ENCODE data around the gene PTCD1.

Gene PTCD1

GRCh38 chr7:99451936-99452335 is 13.3 kb upstream of the PTCD1 start:
- TF ChIP-seq, protein P1, sequence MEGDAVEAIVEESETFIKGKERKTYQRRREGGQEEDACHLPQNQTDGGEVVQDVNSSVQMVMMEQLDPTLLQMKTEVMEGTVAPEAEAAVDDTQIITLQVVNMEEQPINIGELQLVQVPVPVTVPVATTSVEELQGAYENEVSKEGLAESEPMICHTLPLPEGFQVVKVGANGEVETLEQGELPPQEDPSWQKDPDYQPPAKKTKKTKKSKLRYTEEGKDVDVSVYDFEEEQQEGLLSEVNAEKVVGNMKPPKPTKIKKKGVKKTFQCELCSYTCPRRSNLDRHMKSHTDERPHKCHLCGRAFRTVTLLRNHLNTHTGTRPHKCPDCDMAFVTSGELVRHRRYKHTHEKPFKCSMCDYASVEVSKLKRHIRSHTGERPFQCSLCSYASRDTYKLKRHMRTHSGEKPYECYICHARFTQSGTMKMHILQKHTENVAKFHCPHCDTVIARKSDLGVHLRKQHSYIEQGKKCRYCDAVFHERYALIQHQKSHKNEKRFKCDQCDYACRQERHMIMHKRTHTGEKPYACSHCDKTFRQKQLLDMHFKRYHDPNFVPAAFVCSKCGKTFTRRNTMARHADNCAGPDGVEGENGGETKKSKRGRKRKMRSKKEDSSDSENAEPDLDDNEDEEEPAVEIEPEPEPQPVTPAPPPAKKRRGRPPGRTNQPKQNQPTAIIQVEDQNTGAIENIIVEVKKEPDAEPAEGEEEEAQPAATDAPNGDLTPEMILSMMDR (IDR thresholded peaks at IDR 0.05; ENCODE audit: control insufficient read depth, extremely low read depth, insufficient read depth) = no peak
- DNase-seq (ENCODE audit: low read depth) = no peak
- H3K4me3 ChIP-seq (ENCODE audit: low read depth, low read length) = no peak overlapping the region

DNA sequence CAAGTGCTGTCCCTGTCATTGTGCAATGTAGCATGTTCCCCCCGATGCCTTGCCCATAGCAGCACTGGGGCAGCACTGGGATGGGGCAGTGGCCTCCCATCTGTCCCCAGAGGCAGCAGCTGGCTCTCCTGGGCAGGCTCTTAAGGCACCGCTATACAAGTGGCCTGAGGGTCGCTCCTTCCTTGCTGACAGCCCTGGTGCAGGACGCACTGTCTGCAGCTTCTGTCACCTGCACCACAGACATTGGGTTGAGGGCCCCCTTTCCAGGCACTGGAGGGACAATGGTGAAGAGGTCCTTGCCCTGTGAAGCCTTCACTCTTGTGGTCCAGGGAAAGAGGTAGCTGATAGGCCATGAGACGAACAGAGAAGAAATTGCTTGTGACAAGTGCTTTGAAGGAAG is 10.7 kb upstream of the PTCD1 start:
- TF ChIP-seq, protein P1 (IDR thresholded peaks at IDR 0.05; ENCODE audit: control insufficient read depth, extremely low read depth, insufficient read depth) = no peak
- H3K4me3 ChIP-seq (ENCODE audit: low read depth, low read length) = no peak overlapping the region
- no peak for DNase-seq (ENCODE audit: low read depth)

DNA sequence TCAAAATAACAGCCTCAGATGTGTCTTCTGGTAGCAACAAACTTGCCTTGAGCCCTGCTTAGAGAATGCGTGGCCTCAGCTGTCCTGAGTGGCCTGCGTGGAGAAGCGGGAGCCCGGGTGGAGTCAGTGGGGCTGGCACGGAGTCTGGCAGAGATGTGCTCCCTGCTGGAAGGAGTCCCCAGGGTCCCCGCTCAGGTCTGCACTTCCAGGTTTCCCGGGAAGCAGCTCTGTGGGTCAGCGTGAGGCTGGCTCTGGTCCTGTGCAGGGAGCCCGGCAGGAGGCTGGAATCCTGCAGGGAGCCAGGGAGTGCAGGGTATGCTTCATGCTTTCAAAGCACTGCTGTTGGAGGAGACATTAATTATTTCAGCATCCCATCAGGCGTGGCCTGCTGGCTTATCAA is 10.3 kb upstream of the PTCD1 start:
- TF ChIP-seq, protein P1 (IDR thresholded peaks at IDR 0.05; ENCODE audit: control insufficient read depth, extremely low read depth, insufficient read depth) = no peak
- no peak overlapping the region for H3K4me3 ChIP-seq (ENCODE audit: low read depth, low read length)
- no peak for DNase-seq (ENCODE audit: low read depth)

DNA sequence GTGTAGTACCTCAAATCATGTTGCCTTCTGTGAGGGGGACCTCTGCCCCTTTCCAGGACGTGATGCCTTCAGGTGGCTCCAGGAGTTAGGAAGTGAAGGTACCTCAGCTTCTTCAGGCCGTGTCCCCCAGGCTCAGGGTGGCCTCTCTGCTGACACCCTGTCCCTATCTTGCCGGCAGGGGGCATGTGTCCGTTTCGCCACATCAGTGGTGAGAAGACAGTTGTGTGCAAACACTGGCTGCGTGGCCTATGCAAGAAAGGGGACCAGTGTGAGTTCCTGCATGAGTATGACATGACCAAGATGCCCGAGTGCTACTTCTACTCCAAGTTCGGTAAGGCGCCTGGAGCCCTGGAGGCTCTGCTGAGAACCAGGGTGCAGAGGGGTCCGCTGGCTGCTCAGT is 9.3 kb upstream of the PTCD1 start:
- DNase-seq (ENCODE audit: low read depth) = no peak

DNA sequence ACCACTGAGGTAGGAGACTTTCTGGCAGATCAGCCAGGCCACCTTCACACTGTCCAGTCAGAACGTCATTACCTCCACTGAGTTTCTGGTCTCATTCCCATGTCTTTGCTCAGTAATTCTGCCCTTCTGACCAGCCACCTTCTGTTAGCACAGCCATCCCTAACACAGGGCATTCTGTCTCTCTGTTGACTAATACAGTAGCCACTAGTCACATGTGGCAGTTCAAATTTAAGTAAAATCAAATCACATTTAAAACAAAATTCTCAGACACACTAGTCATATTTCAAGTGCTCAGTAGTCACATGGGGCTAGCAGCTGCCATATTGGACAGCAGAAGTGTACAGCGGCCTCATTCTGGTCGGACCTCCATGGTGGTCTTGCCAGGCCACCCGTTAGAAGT is 7.5 kb upstream of the PTCD1 start:
- TF ChIP-seq, protein P1 (IDR thresholded peaks at IDR 0.05; ENCODE audit: control insufficient read depth, extremely low read depth, insufficient read depth) = no peak
- no peak for DNase-seq (ENCODE audit: low read depth)
- H3K4me3 ChIP-seq (ENCODE audit: low read depth, low read length) = no peak overlapping the region

More for the DNA sequence above, 9.3 kb upstream of the PTCD1 start:
- H3K4me3 ChIP-seq (ENCODE audit: low read depth, low read length) = no peak overlapping the region
- TF ChIP-seq, protein P1 (IDR thresholded peaks at IDR 0.05; ENCODE audit: control insufficient read depth, extremely low read depth, insufficient read depth) = peak; percentile 68

GRCh38 chr7:99440195-99440594 is 1.6 kb upstream of the PTCD1 start:
- DNase-seq (ENCODE audit: low read depth) = no peak
- TF ChIP-seq, protein P1 (IDR thresholded peaks at IDR 0.05; ENCODE audit: control insufficient read depth, extremely low read depth, insufficient read depth) = no peak
- H3K4me3 ChIP-seq (ENCODE audit: low read depth, low read length) = peak overlapping the region; percentile 97

DNA sequence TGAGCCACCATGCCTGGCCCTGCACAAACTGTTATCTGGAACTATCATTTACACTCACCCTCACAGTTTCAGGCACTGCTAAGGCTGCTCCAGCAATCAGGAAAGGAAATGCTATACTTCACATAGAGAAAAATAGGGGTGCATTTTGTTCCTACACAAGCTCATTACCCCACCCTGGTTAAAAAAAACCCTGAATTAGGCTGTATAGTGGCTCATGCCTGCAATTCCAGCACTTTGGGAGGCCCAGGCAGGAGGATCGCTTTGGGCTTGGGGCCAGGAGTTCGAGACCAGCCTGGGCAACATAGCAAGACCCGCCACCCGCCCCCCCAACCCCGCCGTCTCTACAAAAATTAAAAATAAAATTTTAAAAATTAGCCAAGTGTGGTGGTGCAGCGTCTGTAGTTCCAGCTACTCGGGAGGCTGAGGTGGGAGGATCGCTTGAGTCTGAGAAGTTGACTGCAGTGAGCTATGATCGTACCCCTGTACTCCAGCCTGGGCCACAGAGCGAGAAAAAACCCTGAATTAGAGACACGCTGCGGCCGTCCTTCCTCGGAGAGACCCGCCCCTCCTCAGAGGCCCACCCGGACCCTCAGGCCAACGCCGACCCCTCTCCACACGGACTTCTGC is 539 bp downstream of the PTCD1 start:
- TF ChIP-seq, protein P1 (IDR thresholded peaks at IDR 0.05; ENCODE audit: control insufficient read depth, extremely low read depth, insufficient read depth) = no peak
- DNase-seq (ENCODE audit: low read depth) = no peak
- peak overlapping the region; percentile 97 for H3K4me3 ChIP-seq (ENCODE audit: low read depth, low read length)
